HG02943 (cell line): ENCODE results near the gene PJA2.
"Not testable (repeated sequence)": the region's sequence is repeated elsewhere in the genome, so short reads cannot be mapped to it uniquely, and the experiment has no call there.

Source experiments
- ATAC-seq: cut with Tn5 transposase; IDR thresholded peaks from one replicate; pipeline ENCODE4 v1.9.1; 2021; ENCODE audit warnings: mild to moderate bottlenecking, low read depth, moderate library complexity; ENCODE audit not compliant: unreplicated experiment

Gene PJA2

DNA sequence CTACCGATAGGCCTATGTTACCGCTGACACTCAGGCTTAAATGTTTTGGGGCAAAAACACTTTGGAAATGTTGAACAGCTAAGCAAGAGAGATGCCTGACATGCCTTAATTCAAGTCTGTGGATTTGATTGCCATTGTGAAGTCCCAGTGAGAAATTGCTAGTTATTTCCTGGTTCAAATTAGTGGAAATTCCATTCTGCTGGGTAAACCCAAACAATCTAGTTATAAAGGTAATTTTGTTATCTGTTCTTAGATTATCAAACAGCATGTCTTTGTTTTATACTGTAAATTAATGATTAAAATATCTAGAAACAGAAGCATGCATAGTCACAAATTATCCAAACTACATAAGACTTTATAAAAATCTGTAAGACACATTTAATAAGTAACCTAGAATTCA, 96.6 kb downstream of the PJA2 start:
- no peak for ATAC-seq

DNA sequence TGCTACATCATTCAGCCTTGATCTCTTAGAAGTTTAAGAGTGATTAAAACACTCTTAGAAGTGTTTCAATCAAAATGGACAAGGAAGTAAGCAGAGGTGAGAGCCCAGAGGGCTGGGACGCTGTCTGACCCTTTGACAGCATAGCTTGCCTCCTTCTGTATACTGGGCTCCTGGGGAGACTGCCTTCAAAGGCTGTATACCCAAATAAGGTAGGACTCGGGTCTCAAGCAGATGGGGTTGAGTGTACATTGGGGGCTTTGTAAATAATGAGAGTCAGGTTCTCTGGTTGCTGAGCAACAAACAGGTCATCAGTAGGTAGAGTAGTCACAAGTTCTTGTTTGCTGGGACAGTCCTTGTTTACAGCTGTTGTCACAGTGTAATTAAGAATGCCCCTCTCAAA, 97.1 kb downstream of the PJA2 start:
- ATAC-seq: no peak

GRCh38 chr5:109310315-109310714, 99.5 kb downstream of the PJA2 start:
- ATAC-seq: no peak

DNA sequence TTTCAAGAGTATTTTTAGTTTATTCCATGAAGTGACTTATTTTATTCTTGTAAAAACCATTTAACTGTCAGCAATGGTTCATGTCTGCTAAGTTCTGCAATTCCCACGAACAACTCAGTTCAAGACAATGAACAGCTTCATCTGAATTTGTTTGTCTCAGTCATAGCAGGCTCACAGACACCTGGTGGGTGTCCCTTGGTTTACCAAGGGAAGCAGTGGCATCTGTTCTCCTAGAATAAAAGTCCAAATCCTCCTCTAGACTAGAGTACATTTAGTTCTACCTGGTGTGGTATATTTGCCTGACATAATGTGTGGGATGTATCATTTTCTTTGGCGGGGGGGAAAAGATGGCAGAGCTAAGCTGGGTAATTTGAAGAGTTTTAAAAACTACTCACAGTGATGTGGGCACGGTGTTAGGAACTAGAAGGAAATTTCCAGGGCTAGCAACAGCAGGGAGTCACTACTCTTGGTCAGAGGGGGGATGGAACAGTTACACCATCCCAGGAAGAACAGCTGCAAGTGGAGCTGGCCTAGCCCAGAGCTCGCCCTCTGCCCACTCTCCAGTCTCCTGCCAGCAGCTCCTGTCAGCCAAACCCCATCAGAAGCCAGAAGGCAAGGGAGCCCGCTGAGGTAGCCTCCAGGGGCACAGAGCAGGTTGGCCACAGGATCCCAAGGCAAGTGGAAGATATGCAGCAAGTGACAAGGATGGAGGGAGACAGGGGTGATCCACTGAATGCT, 100.3 kb downstream of the PJA2 start:
- no peak for ATAC-seq

DNA sequence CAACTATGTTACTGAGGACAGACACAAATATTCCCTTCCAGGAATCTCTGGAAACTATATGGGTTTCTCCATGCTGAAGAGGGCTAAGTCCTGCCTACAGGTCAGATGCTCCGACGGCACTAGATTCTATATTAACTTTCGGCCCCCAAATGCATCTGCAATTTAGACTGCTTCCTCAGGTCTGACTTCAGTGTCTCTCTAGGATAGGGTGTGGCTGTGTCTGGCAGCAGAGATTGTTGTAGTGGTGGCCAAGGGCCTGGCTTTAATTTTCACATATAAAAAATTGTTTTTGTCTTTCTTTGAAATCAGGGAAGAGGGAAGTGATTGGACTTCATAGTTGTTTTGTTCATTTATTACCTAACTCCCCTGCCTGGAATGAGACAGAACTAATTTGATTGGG, 101.8 kb downstream of the PJA2 start:
- ATAC-seq: no peak

DNA sequence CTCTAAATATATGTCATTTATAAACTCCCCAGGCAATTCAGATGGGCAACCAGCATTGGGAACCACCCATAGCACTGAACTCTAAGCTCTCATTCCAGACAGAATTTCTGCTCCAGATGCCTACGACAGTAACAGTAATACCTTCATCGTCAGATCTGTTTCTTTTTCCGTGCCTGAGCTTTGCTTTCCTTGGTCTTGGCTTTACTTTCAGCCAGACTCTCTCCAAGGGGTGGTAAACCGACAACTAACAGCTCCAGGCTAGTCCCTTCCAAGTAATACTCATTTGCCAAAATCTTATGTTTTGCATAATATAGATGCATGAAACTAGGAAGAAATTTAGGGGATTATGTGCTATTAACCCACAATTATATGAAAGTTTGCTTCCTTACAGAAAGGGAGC, 102.3 kb downstream of the PJA2 start:
- ATAC-seq: no peak

GRCh38 chr5:109305352-109305751, 104.4 kb downstream of the PJA2 start:
- ATAC-seq: no peak

DNA sequence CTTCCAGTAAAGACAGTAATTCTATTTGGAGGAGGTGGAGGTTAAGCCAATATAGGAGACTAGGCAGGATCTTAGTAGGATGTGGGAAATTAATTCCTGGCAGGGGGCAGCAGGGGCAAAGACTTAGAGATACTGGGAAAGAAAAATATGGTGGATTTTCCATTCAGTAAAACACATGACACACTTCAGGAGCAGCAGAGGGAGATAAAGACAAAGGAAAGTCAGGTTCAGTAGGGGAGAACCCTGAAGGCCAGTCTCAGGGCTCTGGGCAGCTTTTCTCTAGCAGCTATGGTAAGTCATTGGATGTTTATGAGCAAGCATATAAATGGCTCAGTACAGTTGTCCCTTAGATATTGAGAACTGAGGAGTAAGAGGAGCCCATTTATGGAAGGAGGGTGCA, 105.5 kb downstream of the PJA2 start:
- no peak for ATAC-seq

GRCh38 chr5:109300367-109300766, 109.4 kb downstream of the PJA2 start:
- no peak for ATAC-seq

DNA sequence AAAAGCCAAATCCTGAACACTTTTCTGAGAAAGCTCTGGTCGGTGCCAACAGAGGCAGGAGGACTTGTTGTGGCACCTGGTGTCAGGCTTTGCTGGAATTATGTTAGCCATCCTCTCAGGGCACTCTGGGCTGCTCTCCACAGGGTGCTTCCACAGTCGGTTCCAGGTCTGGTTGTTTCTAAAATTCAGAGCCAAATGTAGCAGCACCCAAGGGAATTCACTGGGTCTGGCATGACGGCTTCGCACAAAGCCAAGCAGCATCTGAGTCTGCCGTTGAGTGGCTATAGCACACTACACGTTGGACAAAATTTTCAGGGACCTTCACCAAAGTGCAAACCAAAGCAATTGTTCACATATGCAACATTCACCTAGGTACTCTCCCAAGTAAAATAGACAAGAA, 110.2 kb downstream of the PJA2 start:
- ATAC-seq: no peak

DNA sequence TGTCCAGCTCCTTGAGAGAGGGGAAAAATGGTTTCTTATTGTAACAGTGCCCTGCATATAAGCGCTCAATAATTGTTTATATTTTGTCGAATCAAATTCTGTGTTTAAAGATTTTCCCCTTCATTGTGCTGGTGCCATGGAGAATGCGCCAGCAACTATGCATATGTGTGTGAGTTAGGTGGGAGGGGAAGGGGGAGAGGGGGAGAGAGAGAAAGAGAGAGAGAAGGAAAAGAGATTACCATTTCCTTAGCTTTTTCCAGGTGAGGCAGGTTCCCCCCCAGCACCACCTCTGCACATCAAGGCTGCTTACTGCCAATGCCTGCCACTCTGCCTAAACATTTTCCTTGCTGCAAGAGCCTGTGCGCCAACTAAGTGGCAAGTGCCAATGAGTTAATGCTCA, 111.0 kb downstream of the PJA2 start:
- ATAC-seq: no peak

GRCh38 chr5:109297900-109298299, 111.9 kb downstream of the PJA2 start:
- no peak for ATAC-seq

- ATAC-seq: no peak
Measured at GRCh38 chr5:109291090-109291489, 118.7 kb downstream of the PJA2 start.

- no peak for ATAC-seq
Measured at GRCh38 chr5:109290231-109290630, 119.5 kb downstream of the PJA2 start.

- not testable (repeated sequence) for ATAC-seq
Measured at GRCh38 chr5:109286628-109287027, 123.1 kb downstream of the PJA2 start.
